SHP77 treated with DMSO at 0.1 percent for 48 hours (cell line): ENCODE measurements around the gene RNF213.
"Not testable (repeated sequence)": the region's sequence is repeated elsewhere in the genome, so short reads cannot be mapped to it uniquely, and the experiment has no call there.

Source experiments
- DNase-seq: peaks from one replicate; lab custom pipeline; 2025; lab: John Stamatoyannopoulos, UW

RNF213 gene

DNA sequence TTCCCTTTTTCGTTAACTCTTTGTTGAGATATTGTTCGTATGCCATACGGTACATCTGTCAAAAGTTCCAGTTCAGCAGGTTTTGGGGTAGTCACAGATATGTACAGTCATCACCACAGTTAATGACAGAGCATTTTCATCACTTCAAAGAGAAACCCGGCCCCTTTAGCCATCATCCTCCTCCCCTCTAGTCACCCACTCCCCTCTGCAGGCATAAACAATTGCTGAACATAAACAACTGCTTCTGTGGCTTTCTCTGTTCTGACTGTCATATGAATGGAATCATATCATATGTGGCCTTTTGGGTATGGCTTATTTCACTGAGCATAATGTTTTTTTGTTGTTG, 59.3 kb downstream of the RNF213 start:
- no peak for DNase-seq

GRCh38 chr17:80320496-80320895, 59.8 kb downstream of the RNF213 start:
- DNase-seq = no peak

- no peak for DNase-seq
Measured at GRCh38 chr17:80322864-80323263, 62.2 kb downstream of the RNF213 start.

GRCh38 chr17:80323982-80324381, 63.3 kb downstream of the RNF213 start:
- DNase-seq = no peak

DNA sequence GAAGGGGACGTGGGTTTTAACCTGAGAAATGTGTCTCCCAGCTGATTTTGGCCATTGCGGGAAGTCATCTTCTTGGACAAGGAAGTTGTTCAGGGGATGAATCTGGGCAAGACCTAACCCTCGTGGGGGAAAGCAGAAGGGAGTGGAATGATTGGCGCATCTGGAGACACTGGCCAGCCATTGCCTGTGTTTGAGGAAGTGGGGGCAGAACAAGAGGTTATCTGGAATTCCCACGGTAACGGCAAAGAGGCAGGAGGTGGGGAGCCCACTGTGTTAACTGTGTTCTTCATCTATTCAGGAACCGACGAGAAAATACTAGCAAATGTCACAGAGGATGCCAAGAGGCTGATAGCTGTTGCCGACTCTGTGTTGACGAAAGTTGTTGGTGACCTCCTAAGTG, 66.9 kb downstream of the RNF213 start:
- no peak for DNase-seq

- DNase-seq = no peak
Measured at GRCh38 chr17:80328634-80329380, 68.2 kb downstream of the RNF213 start.

DNA sequence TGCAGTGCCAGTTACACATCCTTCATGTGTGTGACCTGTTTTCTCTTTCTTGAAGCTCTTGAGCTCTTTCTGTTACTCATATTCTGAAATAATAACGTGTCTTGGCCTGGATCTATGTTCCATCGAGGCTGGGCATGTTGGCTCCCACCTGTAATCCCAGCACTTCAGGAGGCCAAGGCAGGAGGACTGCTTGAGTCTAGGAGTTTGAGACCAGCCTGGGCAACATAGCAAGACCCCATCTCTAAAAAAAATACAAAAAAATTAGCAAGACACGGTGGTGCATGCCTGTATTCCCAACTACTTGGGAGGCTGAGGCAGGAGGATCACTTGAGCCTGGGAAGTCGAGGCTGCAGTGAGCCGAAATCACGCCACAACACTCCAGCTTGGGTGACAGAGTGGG, 68.8 kb downstream of the RNF213 start:
- DNase-seq = not testable (repeated sequence)

DNA sequence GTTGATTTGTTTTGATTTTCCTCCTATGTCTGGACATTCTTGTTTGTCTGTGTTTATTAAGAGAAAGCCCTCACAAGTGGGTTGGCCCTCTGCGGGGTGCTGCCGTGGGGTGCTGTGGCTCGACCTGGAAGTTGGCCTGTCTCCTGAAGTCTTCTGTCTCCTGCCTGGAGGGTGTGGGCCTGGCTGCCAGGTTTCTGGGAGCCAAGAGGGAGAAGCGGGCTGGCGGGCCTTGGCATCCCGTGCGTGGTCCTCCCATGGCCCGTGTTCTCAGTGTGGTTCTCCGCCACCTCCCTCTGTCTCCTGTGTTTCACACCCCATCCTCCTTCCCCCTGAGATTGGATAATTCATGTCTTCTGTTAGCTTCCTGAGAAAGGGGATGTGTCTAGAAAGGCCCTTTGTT, 69.6 kb downstream of the RNF213 start:
- DNase-seq = no peak

GRCh38 chr17:80330938-80331337, 70.3 kb downstream of the RNF213 start:
- DNase-seq = not testable (repeated sequence)

GRCh38 chr17:80331820-80332219, 71.2 kb downstream of the RNF213 start:
- DNase-seq = no peak

DNA sequence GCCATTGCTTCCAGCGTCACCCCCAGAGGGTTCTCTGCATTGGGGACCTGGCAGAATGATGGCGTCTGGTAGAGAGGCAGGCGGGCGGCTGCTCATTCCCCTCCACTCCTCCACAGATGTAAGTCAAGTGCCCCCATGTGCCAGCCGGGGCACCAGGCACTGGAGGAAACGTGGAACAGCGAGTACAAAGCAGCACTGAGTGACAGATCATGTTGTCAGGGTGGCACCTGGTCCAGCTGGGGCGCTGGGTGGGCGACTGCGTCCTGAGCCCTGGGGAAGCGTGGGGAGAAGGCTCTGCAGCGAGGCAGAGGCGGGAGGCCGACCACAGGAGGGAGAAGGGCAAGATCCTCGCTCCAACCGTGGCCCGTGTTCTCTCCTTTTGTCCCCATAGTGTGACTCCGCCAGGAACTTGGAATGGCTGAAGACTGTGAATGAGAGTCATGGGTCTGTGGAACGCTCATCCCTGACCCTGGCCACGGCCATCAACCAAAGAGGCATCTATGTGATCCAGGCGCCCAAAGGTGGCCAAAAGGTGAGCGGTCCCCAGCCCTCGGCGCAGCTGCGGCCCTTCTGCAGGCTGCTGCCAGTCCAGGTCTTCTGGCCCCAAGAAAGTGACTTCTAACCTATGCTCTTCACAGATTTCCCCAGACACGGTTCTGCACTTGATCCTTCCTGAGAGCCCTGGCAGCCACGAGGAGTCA, 76.7 kb downstream of the RNF213 start:
- DNase-seq = no peak

GRCh38 chr17:80339118-80339517, 78.5 kb downstream of the RNF213 start:
- DNase-seq = no peak

- DNase-seq = no peak
Measured at GRCh38 chr17:80339731-80340456, 79.2 kb downstream of the RNF213 start.

DNA sequence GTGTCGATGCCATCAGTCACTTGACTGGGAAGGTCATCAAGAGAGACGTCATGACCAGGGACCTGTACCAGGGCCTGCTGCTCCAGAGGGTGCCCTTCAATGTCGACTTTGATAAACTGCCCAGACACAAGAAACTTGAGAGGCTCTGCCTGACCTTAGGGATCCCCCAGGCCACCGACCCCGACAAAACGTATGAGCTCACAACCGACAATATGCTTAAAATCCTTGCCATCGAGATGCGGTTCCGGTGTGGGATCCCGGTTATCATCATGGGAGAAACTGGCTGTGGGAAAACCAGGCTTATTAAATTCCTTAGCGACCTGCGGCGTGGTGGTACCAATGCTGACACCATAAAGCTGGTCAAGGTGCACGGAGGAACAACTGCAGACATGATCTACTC, 84.7 kb downstream of the RNF213 start:
- DNase-seq = no peak

DNA sequence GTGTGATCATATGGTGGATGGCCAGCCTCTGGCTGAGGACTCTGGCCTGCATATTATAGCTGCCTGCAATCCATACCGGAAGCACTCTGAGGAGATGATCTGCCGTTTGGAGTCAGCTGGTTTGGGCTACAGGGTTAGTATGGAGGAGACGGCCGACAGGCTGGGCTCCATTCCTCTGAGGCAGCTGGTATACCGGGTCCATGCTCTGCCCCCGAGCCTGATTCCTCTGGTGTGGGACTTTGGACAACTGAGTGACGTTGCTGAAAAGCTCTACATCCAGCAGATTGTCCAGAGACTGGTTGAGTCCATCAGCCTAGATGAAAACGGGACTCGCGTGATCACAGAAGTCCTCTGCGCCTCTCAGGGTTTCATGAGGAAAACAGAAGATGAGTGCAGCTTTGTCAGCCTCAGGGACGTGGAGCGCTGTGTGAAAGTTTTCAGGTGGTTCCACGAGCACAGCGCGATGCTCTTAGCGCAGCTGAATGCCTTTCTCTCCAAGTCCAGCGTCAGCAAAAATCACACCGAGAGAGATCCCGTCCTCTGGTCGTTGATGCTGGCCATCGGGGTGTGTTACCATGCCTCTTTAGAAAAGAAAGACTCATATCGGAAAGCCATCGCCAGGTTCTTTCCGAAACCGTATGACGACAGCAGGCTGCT, 85.3 kb downstream of the RNF213 start:
- no peak for DNase-seq

DNA sequence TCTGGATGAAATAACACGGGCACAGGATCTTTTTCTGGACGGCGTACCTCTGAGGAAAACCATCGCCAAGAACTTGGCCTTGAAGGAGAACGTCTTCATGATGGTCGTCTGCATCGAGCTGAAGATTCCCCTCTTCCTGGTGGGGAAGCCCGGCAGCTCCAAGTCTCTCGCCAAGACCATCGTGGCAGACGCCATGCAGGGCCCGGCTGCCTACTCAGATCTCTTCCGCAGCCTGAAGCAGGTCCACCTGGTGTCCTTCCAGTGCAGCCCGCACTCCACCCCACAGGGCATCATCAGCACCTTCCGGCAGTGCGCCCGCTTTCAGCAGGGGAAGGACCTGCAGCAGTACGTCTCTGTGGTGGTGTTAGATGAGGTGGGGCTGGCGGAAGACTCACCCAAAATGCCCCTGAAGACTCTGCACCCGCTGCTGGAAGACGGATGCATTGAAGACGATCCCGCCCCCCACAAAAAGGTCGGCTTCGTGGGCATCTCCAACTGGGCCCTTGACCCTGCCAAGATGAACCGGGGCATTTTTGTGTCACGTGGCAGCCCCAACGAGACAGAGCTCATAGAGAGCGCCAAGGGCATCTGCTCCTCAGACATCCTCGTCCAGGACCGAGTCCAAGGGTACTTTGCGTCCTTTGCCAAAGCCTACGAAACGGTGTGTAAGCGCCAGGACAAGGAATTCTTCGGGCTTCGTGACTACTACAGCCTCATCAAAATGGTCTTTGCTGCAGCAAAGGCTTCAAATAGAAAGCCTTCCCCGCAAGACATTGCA, 86.0 kb downstream of the RNF213 start:
- DNase-seq = no peak

- no peak for DNase-seq
Measured at GRCh38 chr17:80347536-80347935, 86.9 kb downstream of the RNF213 start.

GRCh38 chr17:80347948-80348351, 87.3 kb downstream of the RNF213 start:
- no peak for DNase-seq

DNA sequence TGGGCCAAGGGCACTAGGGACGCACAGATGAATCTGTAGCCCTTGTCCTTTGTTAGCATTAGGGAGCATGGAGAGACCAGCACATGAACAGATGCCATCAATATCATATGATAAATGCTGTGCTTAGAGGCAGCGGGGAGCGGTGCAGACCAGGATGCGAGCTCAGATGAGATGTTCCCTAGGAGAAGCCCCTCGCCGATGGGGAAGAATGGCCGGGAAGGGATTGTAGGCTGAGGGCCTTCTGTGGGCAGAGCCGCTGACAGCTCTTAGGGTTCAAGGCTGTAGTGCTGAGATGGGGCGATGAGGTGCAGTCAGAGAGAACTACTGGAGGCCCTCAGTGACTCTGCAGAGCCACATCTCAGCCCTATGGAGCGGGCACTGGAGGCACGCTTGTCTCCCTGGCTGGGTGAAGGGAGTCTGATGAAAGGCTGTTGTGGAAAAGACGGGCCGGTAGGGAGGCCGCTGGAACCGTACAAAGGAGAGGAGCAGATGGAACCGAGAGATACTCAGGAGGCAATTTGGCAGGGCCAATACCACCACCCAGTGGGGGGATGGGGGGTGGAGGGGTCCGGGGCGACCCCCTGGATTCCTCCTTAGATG, 88.0 kb downstream of the RNF213 start:
- no peak for DNase-seq

DNA sequence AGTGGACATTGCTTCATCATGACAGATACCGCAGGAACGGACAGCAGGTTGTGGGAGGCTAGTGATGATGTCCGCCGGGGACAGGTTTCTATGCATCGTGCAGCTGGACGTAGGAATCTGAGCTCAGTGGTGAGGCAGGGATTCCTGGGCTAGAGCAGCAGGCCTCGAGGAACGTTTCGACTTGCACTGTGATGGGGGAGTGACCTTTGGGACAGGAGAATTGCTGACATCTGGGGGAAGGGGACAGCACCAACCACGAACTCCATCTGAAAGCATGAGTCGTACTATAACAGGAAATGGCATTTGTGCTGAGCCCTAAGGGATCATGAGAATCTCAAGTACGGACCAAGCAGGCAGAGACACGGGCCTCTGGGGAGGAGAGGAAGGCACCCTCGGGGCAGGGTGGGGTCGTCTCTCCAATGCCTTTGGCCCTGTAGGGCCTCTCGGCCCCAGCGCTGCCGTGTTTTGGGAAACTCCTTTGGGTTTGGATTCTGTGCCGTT, 88.5 kb downstream of the RNF213 start:
- DNase-seq = no peak

- DNase-seq = no peak
Measured at GRCh38 chr17:80349751-80350150, 89.1 kb downstream of the RNF213 start.
